NCI-H82 treated with DMSO at 0.1 percent for 48 hours (cell line): ENCODE results near the gene FAM174C.
"Not testable (repeated sequence)": the region's sequence is repeated elsewhere in the genome, so short reads cannot be mapped to it uniquely, and the experiment has no call there.

Source experiments
- DNase-seq: peaks from one replicate; lab custom pipeline; 2025; ENCODE audit not compliant: unreplicated experiment; lab: John Stamatoyannopoulos, UW

Gene FAM174C

DNA sequence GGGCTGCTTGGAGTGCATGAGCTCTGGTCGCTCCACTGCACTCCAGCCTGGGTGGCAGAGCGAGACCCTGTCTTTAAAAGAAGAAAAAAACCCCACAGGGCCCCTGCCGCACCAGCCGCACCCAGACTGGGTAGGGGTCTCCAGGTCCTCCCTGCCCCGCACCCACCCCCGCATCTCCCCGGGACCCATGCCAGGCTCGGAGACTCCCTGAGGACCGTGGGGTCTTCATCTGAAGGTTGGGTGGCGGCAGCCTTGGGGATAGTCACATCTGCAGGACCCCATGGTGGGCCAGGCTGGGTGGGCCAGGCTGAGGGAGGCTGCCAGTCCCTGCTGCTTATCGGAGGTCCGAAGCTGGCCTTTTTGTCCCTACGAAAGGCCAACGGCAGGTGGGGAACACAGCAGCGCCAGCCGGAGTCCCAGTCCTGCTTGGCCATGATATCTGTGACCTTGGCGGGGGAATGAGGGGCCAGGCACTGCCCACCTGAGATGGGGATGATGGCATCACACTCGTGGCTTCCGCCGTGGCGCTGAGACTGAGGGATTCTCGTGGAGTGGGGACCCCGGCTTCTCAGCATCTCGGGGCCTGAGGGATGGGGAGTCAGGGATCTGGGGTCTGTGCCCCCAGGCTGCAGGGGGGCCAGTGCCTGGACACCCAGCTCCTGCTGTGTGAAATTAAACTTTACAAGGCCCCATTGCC is 21.4 kb downstream of the FAM174C start:
- no peak for DNase-seq

DNA sequence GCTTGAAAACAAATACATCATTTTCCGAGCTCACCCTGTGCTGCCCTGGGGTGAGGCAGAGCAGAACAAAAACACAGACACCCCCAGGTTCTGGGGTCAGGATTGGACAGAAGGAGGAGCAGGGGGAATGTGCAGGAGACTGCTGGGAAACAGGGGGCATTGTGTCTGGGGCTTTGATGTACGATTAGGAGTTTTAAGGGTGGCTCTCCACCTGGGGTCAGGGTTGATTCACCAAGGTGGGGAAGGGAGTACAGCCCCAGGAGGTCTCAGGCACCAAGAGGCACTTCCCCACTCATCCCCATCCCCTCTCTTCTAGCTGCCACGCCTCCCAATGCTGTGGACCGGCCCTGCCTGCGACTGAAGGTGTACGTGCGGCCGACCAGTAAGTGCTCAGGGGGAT is 22.9 kb downstream of the FAM174C start:
- DNase-seq: no peak

DNA sequence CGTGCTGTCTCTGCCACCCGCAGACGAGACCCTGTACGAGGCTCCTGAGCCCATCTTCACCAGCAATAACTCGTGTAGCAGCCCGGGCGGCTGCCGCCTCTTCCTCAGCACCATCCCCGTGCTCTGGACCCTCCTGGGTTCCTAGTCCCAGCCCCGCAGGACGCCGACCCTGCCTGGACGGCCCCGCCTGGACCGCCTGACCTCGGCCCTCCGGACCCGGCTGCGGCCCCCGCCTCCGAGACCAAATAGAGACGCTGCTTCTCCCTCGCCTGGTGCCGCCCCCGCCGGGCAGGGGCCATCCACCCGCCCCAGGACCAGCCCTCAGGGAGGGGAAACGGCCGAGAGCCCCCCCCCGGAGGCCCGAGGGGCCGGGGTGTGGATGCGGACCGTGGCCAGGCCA is 24.5 kb downstream of the FAM174C start:
- DNase-seq: no peak

- no peak for DNase-seq
These were observed 25.6 kb downstream of the FAM174C start for GRCh38 chr19:1300744-1301490.

GRCh38 chr19:1302533-1303239 is 27.4 kb downstream of the FAM174C start:
- DNase-seq: no peak

DNA sequence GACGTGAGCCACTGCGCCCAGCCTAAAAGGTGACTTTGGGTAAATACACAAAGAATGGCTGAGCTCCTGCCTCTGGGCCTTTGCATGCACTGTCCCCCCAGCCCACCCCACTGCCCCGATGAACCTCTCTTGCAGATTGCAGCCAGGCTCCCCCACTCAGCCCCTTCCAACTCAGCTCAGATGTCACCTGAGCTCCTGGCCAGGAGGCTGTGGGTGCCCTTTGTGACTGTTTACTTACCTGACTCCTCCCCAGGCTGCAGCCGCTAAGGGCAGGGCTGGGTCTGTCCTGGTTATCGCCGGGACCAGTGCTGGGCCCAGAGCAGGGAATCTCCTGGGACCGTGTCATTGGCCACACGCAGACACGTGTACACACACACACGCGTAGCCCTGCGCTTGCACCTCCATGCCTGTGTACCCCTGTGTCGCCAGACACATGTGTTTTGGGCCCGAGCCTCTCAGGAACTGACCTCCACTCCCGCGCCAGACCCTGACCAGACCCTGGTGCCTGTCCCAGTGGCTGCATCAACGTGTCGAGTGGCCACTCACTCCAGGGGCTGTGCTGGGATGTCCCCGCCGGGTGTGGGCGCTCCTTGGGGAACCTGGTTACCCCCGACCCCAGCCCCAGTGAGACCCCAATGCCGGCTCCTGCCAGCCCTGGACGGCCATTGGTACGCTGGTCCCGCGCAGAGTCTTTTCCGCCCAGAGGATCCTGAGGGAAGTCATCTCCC is 29.0 kb downstream of the FAM174C start:
- no peak for DNase-seq

DNA sequence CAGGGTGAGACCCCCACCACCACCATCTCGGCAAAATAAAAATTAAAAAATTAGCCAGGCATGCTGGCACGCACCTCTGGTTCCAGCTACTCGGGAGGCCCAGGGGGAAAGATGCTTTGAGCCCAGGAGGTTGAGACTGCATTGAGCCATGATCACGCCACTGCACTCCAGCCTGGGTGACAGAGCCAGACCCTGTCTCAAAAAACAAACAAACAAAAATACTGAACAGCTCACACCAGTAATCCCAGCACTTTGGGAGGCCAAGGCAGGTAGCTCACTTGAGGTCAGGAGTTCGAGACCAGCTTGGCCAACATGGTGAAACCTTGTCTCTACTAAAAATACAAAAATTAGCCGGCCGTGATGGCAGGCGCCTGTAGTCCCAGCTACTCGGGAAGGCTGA is 30.0 kb downstream of the FAM174C start:
- not testable (repeated sequence) for DNase-seq

- DNase-seq: no peak
These were observed 32.0 kb downstream of the FAM174C start for GRCh38 chr19:1307320-1307719.

- no peak for DNase-seq
These were observed 32.5 kb downstream of the FAM174C start for GRCh38 chr19:1307755-1308303.

- no peak for DNase-seq
These were observed 33.4 kb downstream of the FAM174C start for GRCh38 chr19:1308718-1309117.

- DNase-seq: no peak
These were observed 34.9 kb downstream of the FAM174C start for GRCh38 chr19:1309977-1310852.

- DNase-seq: peak; percentile 16
These were observed 35.5 kb downstream of the FAM174C start for GRCh38 chr19:1310853-1311180.

- no peak for DNase-seq
These were observed 36.3 kb downstream of the FAM174C start for GRCh38 chr19:1311543-1312091.

DNA sequence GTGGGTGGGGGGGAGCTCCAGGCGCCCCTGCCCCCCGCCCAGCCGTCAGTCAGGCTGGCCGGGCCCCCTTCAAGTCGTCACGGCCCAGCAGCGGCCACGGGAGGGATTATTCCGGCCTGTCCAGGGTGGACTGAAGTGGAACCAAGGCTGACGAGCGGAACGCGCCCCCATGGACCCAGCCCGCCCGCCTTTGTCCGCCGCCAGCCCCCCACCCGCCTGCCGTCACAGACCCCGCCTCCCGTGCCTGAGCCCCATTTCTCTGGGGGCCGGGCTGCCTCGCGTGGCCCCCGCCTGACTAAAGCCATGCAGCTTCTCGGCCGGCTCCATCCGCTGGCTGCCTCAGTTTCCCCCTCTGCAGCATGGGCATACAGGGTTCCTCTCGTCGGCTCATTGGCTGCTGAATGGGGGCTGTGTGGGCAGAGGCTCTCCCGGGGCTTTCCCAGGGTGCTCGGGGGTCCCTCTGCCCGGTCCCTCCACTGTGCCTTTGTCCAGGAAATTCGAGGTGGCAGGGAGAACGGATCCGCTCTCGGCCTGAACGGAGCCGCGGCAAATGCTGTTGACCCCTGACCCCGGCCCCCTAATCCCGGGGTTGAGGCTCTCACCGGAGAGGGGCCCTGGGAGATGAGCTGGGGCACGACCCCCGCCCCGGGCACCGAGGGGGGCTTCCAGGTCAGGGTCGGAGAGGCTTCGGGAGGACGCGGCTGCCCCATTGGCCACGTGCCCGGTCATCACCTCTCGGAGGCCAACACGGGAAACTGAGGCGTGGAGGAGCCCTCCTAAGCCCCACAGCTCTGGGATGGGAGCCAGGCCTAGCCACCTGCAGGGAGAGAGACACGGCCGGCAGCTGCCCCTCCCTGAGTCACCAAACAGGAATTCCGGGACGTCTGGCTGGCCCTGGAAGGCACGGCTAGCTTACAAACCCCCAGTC is 37.7 kb downstream of the FAM174C start:
- no peak for DNase-seq

DNA sequence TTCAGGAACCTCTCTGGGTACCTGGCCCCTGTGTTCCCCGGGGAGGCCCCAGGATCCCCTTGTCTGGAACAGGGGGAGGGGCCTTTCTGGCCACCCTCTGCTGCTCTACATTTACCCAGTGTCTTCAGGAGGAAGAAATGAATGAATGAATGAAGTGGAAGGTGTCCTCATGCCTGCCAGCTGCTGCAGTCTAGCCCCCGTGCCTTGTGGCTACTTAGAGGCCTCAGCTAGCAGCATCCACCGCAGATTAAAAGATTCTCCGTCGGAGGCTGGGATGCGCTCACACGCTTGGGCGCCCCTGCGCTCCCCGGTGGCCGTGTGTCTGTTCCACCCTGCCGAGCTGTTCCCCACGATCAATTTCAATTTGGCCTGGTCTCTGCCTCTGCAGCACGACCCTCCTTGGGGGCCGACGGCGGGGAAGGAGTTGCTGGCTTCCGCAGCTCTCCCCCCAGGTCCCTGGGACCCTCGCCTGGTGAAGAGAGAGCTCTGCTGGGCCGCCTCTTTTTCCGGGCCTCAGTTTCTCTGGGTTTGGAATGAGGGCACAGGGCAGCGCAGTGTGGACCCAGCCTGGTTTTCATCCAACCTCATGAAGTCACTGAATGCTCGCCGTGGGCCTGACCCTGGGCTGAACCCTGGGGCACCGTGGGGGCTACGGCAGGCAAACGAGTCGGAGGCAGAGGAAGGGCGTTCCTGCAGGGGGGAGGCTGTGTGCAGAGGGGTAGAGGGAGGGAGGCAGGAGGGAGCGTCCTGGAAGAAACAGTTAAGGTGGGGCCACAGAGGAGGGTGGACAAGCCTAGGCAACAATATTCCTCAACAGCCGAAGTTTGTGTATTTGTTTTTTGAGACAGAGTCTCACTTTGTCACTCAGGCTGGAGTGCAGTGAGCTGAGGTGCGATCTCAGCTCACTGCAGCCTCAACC is 38.6 kb downstream of the FAM174C start:
- DNase-seq: no peak

GRCh38 chr19:1315470-1316166 is 40.3 kb downstream of the FAM174C start:
- DNase-seq: no peak

DNA sequence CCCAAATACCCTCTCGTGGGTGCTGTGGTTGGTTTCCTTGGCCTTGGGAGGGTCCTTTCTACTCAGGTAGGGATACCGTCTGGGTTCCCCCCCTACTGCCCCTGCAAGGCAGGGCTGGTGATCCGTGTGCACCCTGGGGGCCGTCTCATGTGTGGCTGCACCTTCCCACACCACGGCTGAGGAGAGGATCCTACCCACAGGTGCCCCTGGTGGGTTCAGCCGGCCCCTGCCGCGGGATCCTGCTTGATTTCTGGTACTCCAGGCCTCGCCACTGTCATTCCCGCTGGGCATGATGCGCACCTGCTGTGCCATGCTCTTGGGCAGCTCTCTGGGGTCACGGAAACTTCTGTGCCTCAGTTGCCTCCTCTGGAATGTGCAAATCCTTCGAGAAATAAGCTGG is 41.1 kb downstream of the FAM174C start:
- DNase-seq: no peak
